NB4 (cell line): ENCODE measurements around the gene RNASE8.

Experiments
- MYC ChIP-seq: IDR thresholded peaks from 2 replicates; pipeline ENCODE4 v1.6.1; 2011; ENCODE audit warnings: low read depth, low read length
- POLR2A ChIP-seq: IDR thresholded peaks from 2 replicates; pipeline ENCODE4 v1.6.1; 2011; ENCODE audit warnings: mild to moderate bottlenecking; ENCODE audit not compliant: insufficient read length; ENCODE audit errors: extremely low read depth
- TF ChIP-seq, protein P1 (sequence below): IDR thresholded peaks from one replicate; pipeline ENCODE4 v1.5.1; 2012; ENCODE audit warnings: low read depth, low read length
- TF ChIP-seq, protein P2 (sequence below): IDR thresholded peaks from 2 replicates; pipeline ENCODE4 v1.6.1; 2011; ENCODE audit warnings: low read depth, low read length

DNA sequence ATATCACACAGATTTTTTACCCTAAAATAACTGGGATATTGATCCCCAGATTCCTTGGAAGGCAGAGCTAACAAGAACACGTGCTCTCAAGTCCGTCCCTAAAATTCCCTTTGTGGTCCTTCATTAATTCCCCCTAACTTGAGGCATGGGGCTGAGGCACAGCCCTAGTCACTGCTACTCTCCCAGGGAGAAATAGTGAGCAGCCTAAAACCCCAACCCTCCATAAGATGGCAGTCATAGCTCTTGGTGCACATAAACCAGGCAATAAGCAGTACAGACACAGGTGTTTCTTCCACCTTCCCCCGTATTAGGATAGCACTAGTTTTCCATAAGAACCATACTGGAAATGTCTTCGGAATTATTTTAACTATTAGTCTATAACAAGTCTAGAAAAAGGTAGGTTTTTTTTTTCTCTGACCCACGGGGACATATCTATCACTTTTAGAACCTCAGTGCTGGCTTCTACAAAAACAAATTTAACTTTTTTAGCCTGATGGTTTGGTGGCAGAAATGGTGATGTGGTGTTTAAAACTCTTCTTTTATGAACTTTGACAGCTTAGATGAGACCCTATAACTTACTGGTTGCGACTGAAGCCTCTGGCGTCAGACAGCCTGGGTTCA lies 9.4 kb downstream of the RNASE8 start:
- TF ChIP-seq, protein P1, sequence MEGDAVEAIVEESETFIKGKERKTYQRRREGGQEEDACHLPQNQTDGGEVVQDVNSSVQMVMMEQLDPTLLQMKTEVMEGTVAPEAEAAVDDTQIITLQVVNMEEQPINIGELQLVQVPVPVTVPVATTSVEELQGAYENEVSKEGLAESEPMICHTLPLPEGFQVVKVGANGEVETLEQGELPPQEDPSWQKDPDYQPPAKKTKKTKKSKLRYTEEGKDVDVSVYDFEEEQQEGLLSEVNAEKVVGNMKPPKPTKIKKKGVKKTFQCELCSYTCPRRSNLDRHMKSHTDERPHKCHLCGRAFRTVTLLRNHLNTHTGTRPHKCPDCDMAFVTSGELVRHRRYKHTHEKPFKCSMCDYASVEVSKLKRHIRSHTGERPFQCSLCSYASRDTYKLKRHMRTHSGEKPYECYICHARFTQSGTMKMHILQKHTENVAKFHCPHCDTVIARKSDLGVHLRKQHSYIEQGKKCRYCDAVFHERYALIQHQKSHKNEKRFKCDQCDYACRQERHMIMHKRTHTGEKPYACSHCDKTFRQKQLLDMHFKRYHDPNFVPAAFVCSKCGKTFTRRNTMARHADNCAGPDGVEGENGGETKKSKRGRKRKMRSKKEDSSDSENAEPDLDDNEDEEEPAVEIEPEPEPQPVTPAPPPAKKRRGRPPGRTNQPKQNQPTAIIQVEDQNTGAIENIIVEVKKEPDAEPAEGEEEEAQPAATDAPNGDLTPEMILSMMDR = peak; percentile 31
- TF ChIP-seq, protein P2, sequence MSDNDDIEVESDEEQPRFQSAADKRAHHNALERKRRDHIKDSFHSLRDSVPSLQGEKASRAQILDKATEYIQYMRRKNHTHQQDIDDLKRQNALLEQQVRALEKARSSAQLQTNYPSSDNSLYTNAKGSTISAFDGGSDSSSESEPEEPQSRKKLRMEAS = no peak
- TF ChIP-seq POLR2A = no peak
- TF ChIP-seq MYC = no peak
